Measurements from ENCODE around the gene SRRM2. TPM values are rescaled to one million over a fixed set of nuclear protein-coding genes. Genes with fewer than 3 reads are reported as not detected.

SRRM2 gene
- total RNA-seq, 4 donors from 2014 or later = 545 to 3,500 (median 1,361) TPM

DNA sequence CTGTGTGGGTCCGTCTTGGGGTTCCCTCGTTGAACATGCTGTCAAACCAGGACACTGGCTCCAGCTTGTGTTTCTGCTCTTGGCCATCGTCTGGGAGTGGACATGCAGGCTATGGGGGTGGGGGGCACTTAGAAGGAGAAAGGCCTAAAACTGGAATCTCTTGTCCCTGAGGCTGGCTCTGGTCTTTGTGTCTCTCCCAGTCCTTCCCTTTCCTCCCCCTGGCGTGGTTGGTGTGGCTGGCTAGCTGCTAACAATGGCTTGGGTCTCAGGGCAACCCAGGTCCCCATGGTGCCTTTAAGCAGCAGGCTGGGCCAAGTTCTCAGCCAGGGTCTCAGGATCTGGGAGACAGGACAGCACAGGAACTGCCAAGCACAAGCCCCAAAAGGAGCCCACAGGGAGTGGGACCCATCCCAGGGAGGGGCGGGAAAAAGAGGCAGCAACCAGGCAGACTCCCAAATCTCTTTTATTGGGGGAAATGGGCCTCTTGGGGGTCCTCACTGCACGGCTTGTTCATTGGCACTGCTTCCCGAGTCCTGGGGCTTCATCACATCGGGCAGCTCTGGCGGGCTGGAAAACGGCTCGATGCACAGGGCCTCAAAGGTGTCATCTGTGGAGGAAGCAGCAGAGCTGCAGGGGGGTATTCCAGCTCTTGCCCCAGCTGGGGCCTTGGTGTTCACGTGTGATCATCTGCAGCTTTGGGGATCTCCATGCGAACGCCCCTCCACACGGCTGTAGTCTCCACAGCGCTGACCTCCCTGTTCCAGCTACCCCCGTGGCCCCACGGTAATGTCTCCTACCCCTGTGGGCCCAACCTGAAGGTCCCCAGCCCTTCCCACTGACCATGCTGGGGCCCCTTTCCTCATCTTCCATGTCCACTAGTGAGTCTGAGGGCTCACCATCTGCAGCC, 19.3 kb downstream of the SRRM2 start:
- Histone ChIP-seq H3K36me3 (peaks cover 0 to 52% (median 18%) of the 10 kb centered on the region in 4 donors), H3K27me3 (no peaks in the 10 kb centered on the region), H3K4me1 (peaks cover 22 to 53% (median 37%) of the 10 kb centered on the region in 4 donors), H3K9me3 (no peaks in the 10 kb centered on the region), H3K27ac (peak overlapping the region in 2 of 4 donors; percentile 80 to 83), H3K4me3 (no peak overlapping the region)
- intact Hi-C loops (cut with DNase I; ENCODE audit: low total_unique reads) = no loop called here
- DNase-seq = no peak
- in situ Hi-C loops (cut with MboI; ENCODE audit: low pct_ligation_motif_present in 1 of 4, low pct_unique_long_range_greater_than_20kb in 1 of 4, low sequenced_read_pairs in 3 of 4) = no loop called here
- WGBS, 2 donors (ENCODE audit: low coverage in 1 of 2) = 78% methylated on average over 18 of the region's 18 CpGs; no CpG with 5 or more reads in 1 of the 2 donors
- TF ChIP-seq POLR2AphosphoS5 (IDR thresholded peaks at IDR 0.05) (no peak), POLR2A (IDR thresholded peaks at IDR 0.05) (peak; percentile 3)

DNA sequence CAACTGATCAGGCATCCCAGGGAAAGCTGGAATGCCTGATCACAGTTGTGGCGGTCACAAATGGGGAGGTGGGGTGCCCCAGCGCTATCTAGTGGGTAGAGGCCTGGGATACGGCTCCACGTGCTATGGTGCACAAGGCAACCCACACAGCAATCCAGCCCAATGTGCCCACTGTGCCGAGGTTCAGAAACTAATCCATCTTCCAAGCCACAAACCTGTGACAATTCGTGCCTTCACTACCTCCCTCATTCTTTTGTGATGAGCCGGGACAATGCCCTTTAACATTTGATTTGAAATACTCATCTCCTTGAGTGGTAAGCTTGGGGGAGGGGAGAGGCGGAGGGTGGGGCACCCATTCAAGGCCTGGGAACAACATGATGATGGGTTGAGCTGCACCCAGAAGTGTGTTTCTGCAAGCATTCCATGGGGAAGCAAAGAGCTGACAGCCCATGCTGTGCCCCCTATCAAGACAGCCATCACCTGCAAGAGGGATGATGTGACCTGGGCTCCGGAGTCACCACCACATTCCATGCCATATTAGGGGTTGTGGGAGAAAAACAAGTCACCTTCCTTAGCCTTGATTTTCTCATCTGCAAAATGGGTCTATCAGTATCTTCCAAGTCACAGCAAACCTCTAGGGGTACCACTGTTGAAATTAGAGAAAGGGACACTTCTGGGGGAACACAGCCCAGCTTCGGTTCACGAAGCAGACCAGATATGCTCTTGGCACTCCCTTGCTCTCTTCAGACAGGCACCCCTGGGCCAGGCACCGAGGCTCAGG, 20.9 kb downstream of the SRRM2 start:
- no peaks in the 10 kb centered on the region for H3K9me3 ChIP-seq
- no peak overlapping the region for H3K4me3 ChIP-seq
- TF ChIP-seq POLR2A (IDR thresholded peaks at IDR 0.05) = no peak
- TF ChIP-seq, protein P1, sequence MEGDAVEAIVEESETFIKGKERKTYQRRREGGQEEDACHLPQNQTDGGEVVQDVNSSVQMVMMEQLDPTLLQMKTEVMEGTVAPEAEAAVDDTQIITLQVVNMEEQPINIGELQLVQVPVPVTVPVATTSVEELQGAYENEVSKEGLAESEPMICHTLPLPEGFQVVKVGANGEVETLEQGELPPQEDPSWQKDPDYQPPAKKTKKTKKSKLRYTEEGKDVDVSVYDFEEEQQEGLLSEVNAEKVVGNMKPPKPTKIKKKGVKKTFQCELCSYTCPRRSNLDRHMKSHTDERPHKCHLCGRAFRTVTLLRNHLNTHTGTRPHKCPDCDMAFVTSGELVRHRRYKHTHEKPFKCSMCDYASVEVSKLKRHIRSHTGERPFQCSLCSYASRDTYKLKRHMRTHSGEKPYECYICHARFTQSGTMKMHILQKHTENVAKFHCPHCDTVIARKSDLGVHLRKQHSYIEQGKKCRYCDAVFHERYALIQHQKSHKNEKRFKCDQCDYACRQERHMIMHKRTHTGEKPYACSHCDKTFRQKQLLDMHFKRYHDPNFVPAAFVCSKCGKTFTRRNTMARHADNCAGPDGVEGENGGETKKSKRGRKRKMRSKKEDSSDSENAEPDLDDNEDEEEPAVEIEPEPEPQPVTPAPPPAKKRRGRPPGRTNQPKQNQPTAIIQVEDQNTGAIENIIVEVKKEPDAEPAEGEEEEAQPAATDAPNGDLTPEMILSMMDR (IDR thresholded peaks at IDR 0.05) = no peak
- TF ChIP-seq EP300 (IDR thresholded peaks at IDR 0.05; ENCODE audit: low read depth) = no peak
- TF ChIP-seq POLR2AphosphoS5 (IDR thresholded peaks at IDR 0.05) = no peak
- intact Hi-C loops (cut with DNase I; ENCODE audit: low total_unique reads) = no loop called here
- no peaks in the 10 kb centered on the region for H3K27me3 ChIP-seq
- WGBS, 2 donors (ENCODE audit: low coverage in 1 of 2) = 85% methylated on average over 12 of the region's 12 CpGs; no CpG with 5 or more reads in 1 of the 2 donors
- no peak overlapping the region for H3K27ac ChIP-seq
- DNase-seq = no peak
- H3K4me1 ChIP-seq = peaks cover 24 to 53% (median 41%) of the 10 kb centered on the region in 4 donors
- in situ Hi-C loops (cut with MboI; ENCODE audit: low pct_ligation_motif_present in 1 of 4, low pct_unique_long_range_greater_than_20kb in 1 of 4, low sequenced_read_pairs in 3 of 4) = no loop called here
- peaks cover 0 to 35% (median 13%) of the 10 kb centered on the region in 4 donors for H3K36me3 ChIP-seq

DNA sequence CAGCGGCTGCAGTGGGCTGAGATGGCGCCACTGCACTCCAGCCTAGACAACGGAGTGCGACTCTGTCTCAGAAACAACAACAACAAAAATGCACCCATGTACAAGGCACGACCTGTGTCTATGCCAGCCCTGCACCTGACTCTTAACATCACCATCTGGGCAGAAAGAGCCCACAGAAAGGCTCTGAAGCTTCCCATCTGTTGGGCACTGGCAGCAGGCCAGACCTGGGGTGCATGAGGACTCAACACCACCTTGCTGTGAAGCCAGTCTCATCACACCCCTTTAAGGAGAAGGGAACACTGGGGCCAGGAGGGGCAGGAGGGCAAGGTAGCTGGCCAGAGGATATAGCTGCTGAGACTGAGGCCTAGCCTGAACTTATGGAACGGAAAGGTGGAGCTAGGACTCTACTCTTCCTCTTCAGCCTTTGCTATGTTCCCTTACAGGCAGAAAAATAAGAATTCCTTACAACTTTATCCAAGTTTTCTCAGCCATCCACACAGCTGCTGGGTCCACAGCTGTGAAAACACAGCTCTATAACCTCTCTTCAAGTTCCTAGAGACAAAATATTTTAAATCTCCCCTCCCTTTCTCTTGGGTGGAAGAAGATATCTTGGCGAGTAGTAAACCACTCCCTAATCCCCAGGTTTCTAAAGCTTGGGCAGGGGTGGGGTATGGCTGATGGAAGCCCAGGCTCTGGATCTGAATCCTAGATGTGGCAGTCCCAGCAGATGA, 21.9 kb downstream of the SRRM2 start:
- intact Hi-C loops (cut with DNase I; ENCODE audit: low total_unique reads) (no loop called here), in situ Hi-C loops (cut with MboI; ENCODE audit: low pct_ligation_motif_present in 1 of 4, low pct_unique_long_range_greater_than_20kb in 1 of 4, low sequenced_read_pairs in 3 of 4) (no loop called here)
- peaks cover 0 to 26% (median 10%) of the 10 kb centered on the region in 4 donors for H3K36me3 ChIP-seq
- no peaks in the 10 kb centered on the region for H3K27me3 ChIP-seq
- H3K4me1 ChIP-seq = peaks cover 28 to 49% (median 38%) of the 10 kb centered on the region in 4 donors
- H3K4me3 ChIP-seq = no peak overlapping the region
- no peak overlapping the region for H3K27ac ChIP-seq
- no peaks in the 10 kb centered on the region for H3K9me3 ChIP-seq
- no peak for DNase-seq
- no peak for TF ChIP-seq POLR2A (IDR thresholded peaks at IDR 0.05)
- TF ChIP-seq, protein P1 (IDR thresholded peaks at IDR 0.05) = no peak
- 70 to 80% methylated on average over 1 to 7 of the region's 7 CpGs for WGBS, 2 donors (ENCODE audit: low coverage in 1 of 2)

- Histone ChIP-seq H3K27me3 (no peaks in the 10 kb centered on the region), H3K36me3 (peaks cover 0 to 20% (median 7%) of the 10 kb centered on the region in 4 donors), H3K4me1 (peaks cover 24 to 40% (median 31%) of the 10 kb centered on the region in 4 donors), H3K4me3 (no peak overlapping the region), H3K27ac (peak overlapping the region in 1 of 4 donors; percentile 99), H3K9me3 (no peaks in the 10 kb centered on the region)
- TF ChIP-seq POLR2A (IDR thresholded peaks at IDR 0.05) = no peak
- TF ChIP-seq EP300 (IDR thresholded peaks at IDR 0.05; ENCODE audit: low read depth) = no peak
- no peak for TF ChIP-seq POLR2AphosphoS5 (IDR thresholded peaks at IDR 0.05)
- in situ Hi-C loops (cut with MboI; ENCODE audit: low pct_ligation_motif_present in 1 of 4, low pct_unique_long_range_greater_than_20kb in 1 of 4, low sequenced_read_pairs in 3 of 4) = no loop called here
- WGBS, 2 donors (ENCODE audit: low coverage in 1 of 2) = 73 to 100% methylated on average over 1 to 7 of the region's 7 CpGs
- DNase-seq = no peak
- intact Hi-C loops (cut with DNase I; ENCODE audit: low total_unique reads) = no loop called here
These were observed 22.8 kb downstream of the SRRM2 start for GRCh38 chr16:2775131-2775716.

Measured in transverse colon (tissue), 4 donors.